Vagina (tissue), 2 donors: ENCODE data around the gene CFAP251. TPM values are rescaled to one million over a fixed set of nuclear protein-coding genes. Genes with fewer than 3 reads are reported as not detected.

Experiments
- DNase-seq, 2 donors: peaks; one replicate each; pipeline ENCODE4 v3.0.0-alpha.2; 2017; ENCODE audit errors: extremely low spot score in 2 of 2
- H3K27ac ChIP-seq: fragments of 200-600 bp; sonication (generic); one replicate; pipeline ENCODE4 v1.5.1; 2019
- H3K27me3 ChIP-seq: fragments of 200-600 bp; sonication (generic); one replicate; pipeline ENCODE4 v1.5.1; 2019
- H3K36me3 ChIP-seq, 2 donors: fragments of 200-600 bp; sonication (generic); one replicate each; pipeline ENCODE4 v1.5.1; 2017 to 2019
- H3K4me1 ChIP-seq: fragments of 200-600 bp; sonication (generic); one replicate; pipeline ENCODE4 v1.5.1; 2019
- H3K4me3 ChIP-seq, 2 donors: fragments of 200-600 bp; sonication (generic); 1 replicate in 1 of 2; 2 replicates in 1 of 2; pipeline ENCODE4 v1.5.1; 2016 to 2019
- H3K9me3 ChIP-seq: fragments of 200-600 bp; sonication (generic); one replicate; pipeline ENCODE4 v1.5.1; 2019
- CTCF ChIP-seq, 3 experiments: fragments of 450-650 bp in 2 of 3; fragments of 200-600 bp in 1 of 3; sonication (generic) in 1 of 3; IDR thresholded peaks; one replicate each; pipeline ENCODE4 v1.5.1; 2017 to 2019; ENCODE audit warnings: antibody characterized with exemption in 3 of 3, mild to moderate bottlenecking in 2 of 3, moderate library complexity in 2 of 3
- POLR2A ChIP-seq, 2 donors: fragments of 450-650 bp; IDR thresholded peaks; one replicate each; pipeline ENCODE4 v1.6.1; 2017; ENCODE audit warnings: antibody characterized with exemption in 2 of 2, mild to moderate bottlenecking in 2 of 2, moderate library complexity in 2 of 2
- POLR2AphosphoS5 ChIP-seq, 2 donors: sonication (generic); formaldehyde crosslinking; IDR thresholded peaks; one replicate each; pipeline ENCODE4 v1.9.0; 2017; ENCODE audit warnings: antibody characterized with exemption in 2 of 2, mild to moderate bottlenecking in 2 of 2, low read depth in 1 of 2; ENCODE audit not compliant: insufficient read depth in 1 of 2
- intact Hi-C: fragments of 100-400 bp; cut with DNase I; formaldehyde crosslinking; loops from one replicate; pipeline ENCODE4 v1.15.1; 2023
- small RNA-seq: library from RNA; depleted of rRNA; stranded (forward); fragments of <200 nt; gene quantifications from one replicate; pipeline ENCODE3, GENCODE V24; 2016
- total RNA-seq: library from RNA; depleted of rRNA; stranded (reverse); fragments of >200 nt; gene quantifications from one replicate; pipeline ENCODE4 v1.2.3, GENCODE V29; 2016

Gene CFAP251
- total RNA-seq, 1 donor from 2014 or later, result 8.8 TPM

GRCh38 chr12:122049827-122050226 is 131.4 kb downstream of the CFAP251 start:
- intact Hi-C loops, result no loop called here
- Histone ChIP-seq H3K27me3 (no peaks in the 10 kb centered on the region), H3K9me3 (no peaks in the 10 kb centered on the region), H3K4me3 (no peak overlapping the region), H3K36me3 (peaks cover 0 to 14% of the 10 kb centered on the region in 2 donors), H3K27ac (no peak overlapping the region), H3K4me1 (peaks cover 9% of the 10 kb centered on the region)
- TF ChIP-seq POLR2A (IDR thresholded peaks at IDR 0.05) (no peak), POLR2AphosphoS5 (IDR thresholded peaks at IDR 0.05; ENCODE audit: insufficient read depth in 1 of 2, low read depth in 1 of 2) (no peak), CTCF (IDR thresholded peaks at IDR 0.05) (no peak)
- DNase-seq, result no peak

GRCh38 chr12:122050706-122051105 is 132.3 kb downstream of the CFAP251 start:
- Histone ChIP-seq H3K4me1 (peaks cover 9% of the 10 kb centered on the region), H3K9me3 (no peaks in the 10 kb centered on the region), H3K27ac (no peak overlapping the region), H3K27me3 (no peaks in the 10 kb centered on the region), H3K4me3 (no peak overlapping the region), H3K36me3 (peaks cover 0 to 13% of the 10 kb centered on the region in 2 donors)
- TF ChIP-seq POLR2AphosphoS5 (IDR thresholded peaks at IDR 0.05; ENCODE audit: insufficient read depth in 1 of 2, low read depth in 1 of 2), result no peak
- TF ChIP-seq POLR2A (IDR thresholded peaks at IDR 0.05), result no peak
- no peak for TF ChIP-seq CTCF (IDR thresholded peaks at IDR 0.05)
- no peak for DNase-seq
- intact Hi-C loops, result no loop called here

- Histone ChIP-seq H3K4me1 (peaks cover 9% of the 10 kb centered on the region), H3K27me3 (no peaks in the 10 kb centered on the region), H3K36me3 (peaks cover 0 to 8% of the 10 kb centered on the region in 2 donors), H3K9me3 (no peaks in the 10 kb centered on the region), H3K27ac (no peak overlapping the region), H3K4me3 (no peak overlapping the region)
- intact Hi-C loops, result no loop called here
- DNase-seq, result no peak
- TF ChIP-seq POLR2AphosphoS5 (IDR thresholded peaks at IDR 0.05; ENCODE audit: insufficient read depth in 1 of 2, low read depth in 1 of 2) (no peak), CTCF (IDR thresholded peaks at IDR 0.05) (no peak), POLR2A (IDR thresholded peaks at IDR 0.05) (no peak)
Measured at GRCh38 chr12:122051231-122051876, 133.0 kb downstream of the CFAP251 start.

- intact Hi-C loops, result no loop called here
- TF ChIP-seq POLR2AphosphoS5 (IDR thresholded peaks at IDR 0.05; ENCODE audit: insufficient read depth in 1 of 2, low read depth in 1 of 2) (no peak), POLR2A (IDR thresholded peaks at IDR 0.05) (no peak)
- Histone ChIP-seq H3K36me3 (peaks cover 0 to 8% of the 10 kb centered on the region in 2 donors), H3K27ac (no peak overlapping the region), H3K4me1 (peaks cover 9% of the 10 kb centered on the region), H3K27me3 (no peaks in the 10 kb centered on the region), H3K4me3 (no peak overlapping the region), H3K9me3 (no peaks in the 10 kb centered on the region)
- no peak for DNase-seq
Measured at GRCh38 chr12:122052285-122052684, 133.9 kb downstream of the CFAP251 start.

Small RNA genes lying within 50 kb of the gene (small RNA-seq; reads per million reads assigned to genes)
- not detected for gene AC069503.3
- not detected for gene RF00017
- not detected for gene RNU7-170P

Other genes starting within 250 kb of the CFAP251 start
- not detected for gene MORN3, start 248.9 kb upstream of the CFAP251 start, total RNA-seq
- gene TMEM120B, start 205.8 kb upstream of the CFAP251 start, total RNA-seq, result 3.9 TPM
- gene RHOF, start 124.9 kb upstream of the CFAP251 start, total RNA-seq, result 16.5 TPM
- 10.6 TPM for gene SETD1B, start 114.6 kb upstream of the CFAP251 start, total RNA-seq
- not detected for gene HPD, start 59.7 kb upstream of the CFAP251 start, total RNA-seq
- 46.2 TPM for gene PSMD9, start 29.8 kb upstream of the CFAP251 start, total RNA-seq
- gene BCL7A, start 103.3 kb downstream of the CFAP251 start, total RNA-seq, result 8.1 TPM
- 16.9 TPM for gene MLXIP, start 160.2 kb downstream of the CFAP251 start, total RNA-seq